GM23248 (cell line): ENCODE results near the gene HSPB2. TPM values are rescaled to one million over a fixed set of nuclear protein-coding genes. Genes with fewer than 3 reads are reported as not detected.
A peak's percentile ranks its signal among the peaks of the same experiment; 100 is the strongest.

Source experiments
- DNase-seq: peaks from one replicate; pipeline ENCODE4 v3.0.0-alpha.2; 2015
- H2AFZ ChIP-seq: fragments of 200-600 bp; sonication (generic); 2 replicates; pipeline ENCODE4 v1.6.1; 2016; ENCODE audit warnings: antibody characterized with exemption
- H3F3A ChIP-seq: fragments of 200-600 bp; sonication (generic); 2 replicates; pipeline ENCODE4 v1.6.1; 2016; ENCODE audit warnings: mild to moderate bottlenecking, antibody characterized with exemption, mixed run types; ENCODE audit not compliant: insufficient read depth
- H3K27ac ChIP-seq: fragments of 200-600 bp; sonication (generic); 2 replicates; pipeline ENCODE4 v1.5.1; 2016; ENCODE audit warnings: mild to moderate bottlenecking
- H3K27me3 ChIP-seq: fragments of 200-600 bp; sonication (generic); replicated peaks from 2 replicates; pipeline ENCODE4 v1.6.1; 2016; ENCODE audit warnings: mild to moderate bottlenecking; ENCODE audit not compliant: insufficient read depth
- H3K36me3 ChIP-seq: fragments of 200-600 bp; sonication (generic); 2 replicates; pipeline ENCODE4 v1.6.1; 2016; ENCODE audit warnings: low read depth, mild to moderate bottlenecking
- H3K4me1 ChIP-seq: fragments of 200-600 bp; sonication (generic); 2 replicates; pipeline ENCODE4 v1.6.1; 2016; ENCODE audit warnings: mild to moderate bottlenecking; ENCODE audit not compliant: insufficient read depth
- H3K4me2 ChIP-seq: fragments of 200-600 bp; sonication (generic); one replicate; pipeline ENCODE4 v1.6.1; 2016; ENCODE audit warnings: mild to moderate bottlenecking; ENCODE audit not compliant: unreplicated experiment
- H3K4me3 ChIP-seq: fragments of 200-600 bp; sonication (generic); 2 replicates; pipeline ENCODE4 v1.5.1; 2016; ENCODE audit warnings: mild to moderate bottlenecking
- H3K79me2 ChIP-seq: fragments of 200-600 bp; sonication (generic); 2 replicates; pipeline ENCODE4 v1.6.1; 2016; ENCODE audit warnings: mild to moderate bottlenecking; ENCODE audit not compliant: insufficient read depth
- H3K9ac ChIP-seq: fragments of 200-600 bp; sonication (generic); 2 replicates; pipeline ENCODE4 v1.6.1; 2016; ENCODE audit warnings: mild to moderate bottlenecking
- H3K9me2 ChIP-seq: fragments of 200-600 bp; sonication (generic); 2 replicates; pipeline ENCODE4 v1.6.1; 2016; ENCODE audit warnings: mixed run types, mild to moderate bottlenecking, moderate library complexity; ENCODE audit not compliant: insufficient read depth
- H3K9me3 ChIP-seq: fragments of 200-600 bp; sonication (generic); one replicate; pipeline ENCODE4 v1.6.1; 2017; ENCODE audit warnings: low read depth
- H4K20me1 ChIP-seq: fragments of 200-600 bp; sonication (generic); 2 replicates; pipeline ENCODE4 v1.6.0; 2016; ENCODE audit not compliant: insufficient read depth
- EZH2 ChIP-seq: fragments of 200-600 bp; sonication (generic); IDR thresholded peaks from 2 replicates; pipeline ENCODE4 v1.6.1; 2018; ENCODE audit warnings: antibody characterized with exemption, mild to moderate bottlenecking; ENCODE audit not compliant: insufficient read depth, poor library complexity, severe bottlenecking
- EZH2phosphoT487 ChIP-seq: fragments of 200-600 bp; sonication (generic); IDR thresholded peaks from 2 replicates; pipeline ENCODE4 v1.6.1; 2018; ENCODE audit warnings: antibody characterized with exemption, moderate library complexity, mild to moderate bottlenecking, low read depth; ENCODE audit not compliant: insufficient read depth
- WGBS, 2 experiments: methylation state at CpG; one replicate each; pipeline ENCODE4 v1.1.6; 2015 to 2017; ENCODE audit warnings: low lambda C conversion rate in 2 of 2, low coverage in 1 of 2; ENCODE audit errors: missing lambda C conversion rate in 2 of 2; 5-methylcytosine and 5-hydroxymethylcytosine counted together
- in situ Hi-C: fragments of 300-500 bp; cut with MboI; formaldehyde crosslinking; loops from 2 replicates; pipeline ENCODE4 v1.15.0; 2020
- polyA plus RNA-seq: library from polyadenylated mRNA; unstranded; fragments of >200 nt; fragmentation: Nextera tagmentation; extraction: Ambion mirVana; gene quantifications from 2 replicates; pipeline ENCODE4 v1.2.1, GENCODE V29; 2016
- total RNA-seq: library from RNA; depleted of rRNA; stranded (reverse); fragments of >200 nt; shearing (Covaris generic); gene quantifications from 2 replicates; pipeline ENCODE4 v1.2.3, GENCODE V29; 2014

The HSPB2 gene
- total and polyA plus RNA-seq, 2 experiments from 2014 or later, result 1.2 to 8.4 TPM

DNA sequence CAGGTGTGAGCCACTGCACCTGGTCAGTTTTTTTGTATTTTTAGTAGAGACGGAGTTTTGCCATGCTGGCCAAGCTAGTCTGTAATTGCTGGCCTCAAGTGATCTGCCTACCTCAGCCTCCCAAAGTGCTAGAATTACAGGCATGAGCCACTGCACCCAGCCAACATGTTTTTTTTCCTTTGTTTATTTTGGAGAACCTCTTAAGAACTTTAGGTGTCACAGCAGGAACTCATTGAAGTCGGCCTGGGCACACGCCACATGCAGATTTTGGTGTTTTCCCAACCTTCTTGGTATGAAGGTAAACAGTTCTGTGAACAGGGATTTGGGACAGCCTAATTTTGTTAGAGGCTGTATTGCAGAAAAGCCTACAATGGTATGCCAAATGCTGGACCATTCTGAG lies 34.0 kb downstream of the HSPB2 start:
- Histone ChIP-seq H3F3A (peaks cover 45% of the 10 kb centered on the region), H3K27me3 (no peaks in the 10 kb centered on the region), H3K4me1 (peaks cover 43% of the 10 kb centered on the region), H3K4me3 (no peak overlapping the region), H3K9me2 (no peaks in the 10 kb centered on the region), H3K9ac (no peak overlapping the region), H3K9me3 (no peaks in the 10 kb centered on the region), H4K20me1 (no peaks in the 10 kb centered on the region), H3K4me2 (no peak overlapping the region), H3K27ac (peak overlapping the region; percentile 99), H3K36me3 (no peaks in the 10 kb centered on the region), H2AFZ (no peak overlapping the region), H3K79me2 (no peaks in the 10 kb centered on the region)
- DNase-seq, result no peak
- WGBS, 2 experiments, result 81 to 84% methylated on average over 3 of the region's 3 CpGs
- no peak for TF ChIP-seq EZH2phosphoT487
- TF ChIP-seq EZH2, result no peak
- in situ Hi-C loops, result no loop called here

DNA sequence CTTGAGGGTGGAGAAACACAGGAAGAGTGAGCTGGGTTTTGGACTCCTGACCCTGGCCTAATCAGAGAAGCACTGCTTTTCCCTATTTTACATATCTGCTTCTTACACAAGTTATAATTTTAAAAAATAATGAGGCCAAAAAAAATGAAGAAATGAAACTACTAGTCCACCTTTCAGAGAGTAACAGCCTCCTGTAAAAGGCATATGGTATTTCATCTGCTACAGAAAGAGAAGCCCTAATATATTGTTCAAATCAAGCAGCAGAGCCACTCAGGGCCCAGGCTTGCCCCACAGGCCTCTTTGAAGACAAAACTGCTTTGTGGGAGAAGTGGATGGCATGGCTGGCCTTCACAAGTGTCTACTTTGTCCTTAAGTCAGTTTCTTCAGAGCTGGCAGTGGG lies 34.6 kb downstream of the HSPB2 start:
- no peaks in the 10 kb centered on the region for H3K36me3 ChIP-seq
- no peaks in the 10 kb centered on the region for H3K79me2 ChIP-seq

DNA sequence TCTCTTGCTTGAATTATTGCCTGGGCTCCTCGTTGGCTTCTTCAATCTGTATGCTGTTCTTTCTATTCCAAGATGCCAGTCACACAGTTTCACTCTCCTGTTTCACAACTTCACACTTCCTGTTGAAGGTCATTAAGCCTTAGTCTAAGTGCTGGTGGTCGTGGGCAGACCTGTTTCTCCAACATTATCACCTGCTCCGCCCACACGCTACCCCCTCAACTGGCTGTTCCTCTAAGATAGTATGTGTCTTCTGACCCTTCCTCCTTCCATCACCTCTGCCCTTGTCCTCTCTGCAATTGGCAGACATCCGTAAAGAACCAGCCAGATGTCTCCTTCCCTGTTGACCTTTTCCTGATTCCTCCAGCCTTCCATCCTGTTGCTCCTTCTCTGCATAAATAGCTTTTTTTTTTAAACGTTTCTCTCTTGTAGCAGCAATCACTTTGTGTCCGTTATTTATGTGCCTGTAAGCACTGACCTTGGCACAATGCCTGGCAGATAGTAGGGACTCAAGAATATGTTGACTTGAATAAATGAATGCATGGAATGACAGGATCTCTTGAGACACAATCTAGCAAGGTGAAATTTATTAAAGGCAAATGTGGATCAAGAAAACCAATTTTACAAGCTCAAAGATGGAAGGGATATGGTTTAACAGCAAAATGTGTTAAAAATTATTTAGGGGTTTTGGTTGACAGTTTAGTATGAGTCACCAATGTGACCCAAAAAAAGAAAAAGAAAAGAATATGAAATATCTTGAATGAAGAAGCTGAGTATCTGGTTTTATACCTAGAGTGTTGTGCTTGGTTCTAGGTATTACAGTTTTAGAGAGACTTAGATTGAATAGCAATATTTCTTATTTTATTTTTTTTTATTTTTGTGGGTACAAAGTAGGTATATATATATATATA lies 37.2 kb downstream of the HSPB2 start:
- H4K20me1 ChIP-seq, result no peaks in the 10 kb centered on the region
- no peak for DNase-seq
- H3K9me2 ChIP-seq, result no peaks in the 10 kb centered on the region
- in situ Hi-C loops, result no loop called here
- WGBS, 2 experiments, result 68 to 72% methylated on average over 7 of the region's 7 CpGs
- no peaks in the 10 kb centered on the region for H3K27me3 ChIP-seq
- H3K9ac ChIP-seq, result no peak overlapping the region
- H3K4me2 ChIP-seq, result no peak overlapping the region
- H3K9me3 ChIP-seq, result no peaks in the 10 kb centered on the region
- no peak overlapping the region for H3K4me3 ChIP-seq
- no peak for TF ChIP-seq EZH2
- no peak for TF ChIP-seq EZH2phosphoT487
- no peaks in the 10 kb centered on the region for H3K36me3 ChIP-seq
- peaks cover 22% of the 10 kb centered on the region for H3F3A ChIP-seq
- no peak overlapping the region for H2AFZ ChIP-seq
- H3K4me1 ChIP-seq, result peaks cover 16% of the 10 kb centered on the region
- H3K79me2 ChIP-seq, result no peaks in the 10 kb centered on the region
- no peak overlapping the region for H3K27ac ChIP-seq

More for the DNA sequence above, 34.6 kb downstream of the HSPB2 start:
- no peak overlapping the region for H3K27ac ChIP-seq
- no peak overlapping the region for H3K9ac ChIP-seq
- H3K4me3 ChIP-seq, result no peak overlapping the region
- no peak overlapping the region for H2AFZ ChIP-seq
- no peaks in the 10 kb centered on the region for H3K9me2 ChIP-seq
- H3K9me3 ChIP-seq, result no peaks in the 10 kb centered on the region
- TF ChIP-seq EZH2, result no peak
- no peak for TF ChIP-seq EZH2phosphoT487
- H3K4me2 ChIP-seq, result no peak overlapping the region
- H3K4me1 ChIP-seq, result peaks cover 40% of the 10 kb centered on the region
- no peaks in the 10 kb centered on the region for H4K20me1 ChIP-seq
- in situ Hi-C loops, result no loop called here
- DNase-seq, result no peak
- peaks cover 45% of the 10 kb centered on the region for H3F3A ChIP-seq
- no peaks in the 10 kb centered on the region for H3K27me3 ChIP-seq

DNA sequence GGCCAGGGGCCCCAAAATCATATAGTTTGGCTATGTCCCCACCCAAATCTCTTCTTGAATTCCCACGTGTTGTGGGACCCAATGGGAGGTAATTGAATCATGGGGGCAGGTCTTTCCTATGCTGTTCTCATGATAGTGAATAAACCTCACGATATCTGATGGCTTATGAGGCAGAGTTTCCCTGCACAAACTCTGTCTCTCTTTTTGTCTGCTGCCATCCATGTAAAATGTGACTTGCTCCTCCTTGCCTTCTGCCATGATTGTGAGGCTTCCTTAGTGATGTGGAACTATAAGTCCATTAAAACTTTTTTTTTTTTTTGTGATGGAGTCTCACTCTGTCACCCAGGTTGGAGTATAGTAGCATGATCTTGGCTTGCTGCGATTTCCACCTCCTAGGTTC lies 39.0 kb downstream of the HSPB2 start:
- TF ChIP-seq EZH2 (no peak), EZH2phosphoT487 (no peak)
- Histone ChIP-seq H3K36me3 (no peaks in the 10 kb centered on the region), H3K4me2 (no peak overlapping the region), H3K4me1 (peaks cover under 1% of the 10 kb centered on the region; the same call in 1 of the 2 replicates), H3K9me3 (no peaks in the 10 kb centered on the region), H4K20me1 (no peaks in the 10 kb centered on the region), H3K9me2 (no peaks in the 10 kb centered on the region), H3F3A (peaks cover 4% of the 10 kb centered on the region; the same call in 1 of the 2 replicates), H3K4me3 (no peak overlapping the region), H3K9ac (no peak overlapping the region), H3K27ac (no peak overlapping the region), H3K79me2 (no peaks in the 10 kb centered on the region), H3K27me3 (no peaks in the 10 kb centered on the region), H2AFZ (no peak overlapping the region)
- DNase-seq, result no peak
- 81 to 87% methylated on average over 3 of the region's 3 CpGs for WGBS, 2 experiments
- in situ Hi-C loops, result no loop called here
